ENCODE measurements around the gene MAD1L1. TPM values are rescaled to one million over a fixed set of nuclear protein-coding genes. Genes with fewer than 3 reads are reported as not detected.
"Not testable (repeated sequence)": the region's sequence is repeated elsewhere in the genome, so short reads cannot be mapped to it uniquely, and the experiment has no call there.

The MAD1L1 gene
- total and polyA plus RNA-seq, 4 donors = 29.3 to 44.1 (median 35.8) TPM

- DNase-seq (ENCODE audit: low read depth in 4 of 6, low spot score in 6 of 6) = no peak
- 96% methylated on average over 18 of the region's 20 CpGs for WGBS (ENCODE audit: insufficient coverage)
- H3K27me3 ChIP-seq (ENCODE audit: control insufficient read depth, insufficient read depth, low read length) = no peaks in the 10 kb centered on the region
- peaks cover 9% of the 10 kb centered on the region for H3K4me1 ChIP-seq (ENCODE audit: control insufficient read depth, insufficient read depth, low read length)
- no peak overlapping the region for H3K4me3 ChIP-seq (ENCODE audit: low read depth, low read length)
- H3K27ac ChIP-seq (ENCODE audit: low read depth, low read length) = no peak overlapping the region
- H3K36me3 ChIP-seq (ENCODE audit: control insufficient read depth, insufficient read depth, low read length) = peaks cover 68% of the 10 kb centered on the region
- H3K9me3 ChIP-seq (ENCODE audit: control insufficient read depth, insufficient read depth, low read length) = no peaks in the 10 kb centered on the region
Measured at GRCh38 chr7:2273866-2274265, 41.1 kb upstream of the MAD1L1 start.

GRCh38 chr7:2272031-2272430 is 39.3 kb upstream of the MAD1L1 start:
- Histone ChIP-seq H3K36me3 (ENCODE audit: control insufficient read depth, insufficient read depth, low read length) (peaks cover 56% of the 10 kb centered on the region), H3K4me1 (ENCODE audit: control insufficient read depth, insufficient read depth, low read length) (peaks cover 9% of the 10 kb centered on the region), H3K4me3 (ENCODE audit: low read depth, low read length) (no peak overlapping the region), H3K9me3 (ENCODE audit: control insufficient read depth, insufficient read depth, low read length) (no peaks in the 10 kb centered on the region), H3K27me3 (ENCODE audit: control insufficient read depth, insufficient read depth, low read length) (no peaks in the 10 kb centered on the region), H3K27ac (ENCODE audit: low read depth, low read length) (no peak overlapping the region)
- 78% methylated on average over 8 of the region's 9 CpGs for WGBS (ENCODE audit: insufficient coverage)
- no peak for DNase-seq (ENCODE audit: low read depth in 4 of 6, low spot score in 6 of 6)

- DNase-seq (ENCODE audit: low read depth in 4 of 6, low spot score in 6 of 6) = no peak
- Histone ChIP-seq H3K36me3 (ENCODE audit: control insufficient read depth, insufficient read depth, low read length) (peaks cover 56% of the 10 kb centered on the region), H3K27me3 (ENCODE audit: control insufficient read depth, insufficient read depth, low read length) (no peaks in the 10 kb centered on the region), H3K27ac (ENCODE audit: low read depth, low read length) (no peak overlapping the region), H3K4me3 (ENCODE audit: low read depth, low read length) (no peak overlapping the region), H3K9me3 (ENCODE audit: control insufficient read depth, insufficient read depth, low read length) (no peaks in the 10 kb centered on the region), H3K4me1 (ENCODE audit: control insufficient read depth, insufficient read depth, low read length) (peaks cover 9% of the 10 kb centered on the region)
- 86% methylated on average over 27 of the region's 27 CpGs for WGBS (ENCODE audit: insufficient coverage)
Measured at GRCh38 chr7:2271273-2272026, 38.7 kb upstream of the MAD1L1 start.

GRCh38 chr7:2270495-2270894 is 37.8 kb upstream of the MAD1L1 start:
- Histone ChIP-seq H3K9me3 (ENCODE audit: control insufficient read depth, insufficient read depth, low read length) (no peaks in the 10 kb centered on the region), H3K27ac (ENCODE audit: low read depth, low read length) (no peak overlapping the region), H3K36me3 (ENCODE audit: control insufficient read depth, insufficient read depth, low read length) (peaks cover 48% of the 10 kb centered on the region), H3K4me1 (ENCODE audit: control insufficient read depth, insufficient read depth, low read length) (peaks cover 9% of the 10 kb centered on the region), H3K4me3 (ENCODE audit: low read depth, low read length) (no peak overlapping the region), H3K27me3 (ENCODE audit: control insufficient read depth, insufficient read depth, low read length) (no peaks in the 10 kb centered on the region)
- WGBS (ENCODE audit: insufficient coverage) = 86% methylated on average over 7 of the region's 8 CpGs
- DNase-seq (ENCODE audit: low read depth in 4 of 6, low spot score in 6 of 6) = no peak

- Histone ChIP-seq H3K27ac (ENCODE audit: low read depth, low read length) (peak overlapping the region; percentile 40), H3K27me3 (ENCODE audit: control insufficient read depth, insufficient read depth, low read length) (no peaks in the 10 kb centered on the region), H3K4me1 (ENCODE audit: control insufficient read depth, insufficient read depth, low read length) (peaks cover 9% of the 10 kb centered on the region), H3K36me3 (ENCODE audit: control insufficient read depth, insufficient read depth, low read length) (peaks cover 51% of the 10 kb centered on the region), H3K9me3 (ENCODE audit: control insufficient read depth, insufficient read depth, low read length) (no peaks in the 10 kb centered on the region), H3K4me3 (ENCODE audit: low read depth, low read length) (no peak overlapping the region)
- WGBS (ENCODE audit: insufficient coverage) = 84% methylated on average over 9 of the region's 10 CpGs
- no peak for DNase-seq (ENCODE audit: low read depth in 4 of 6, low spot score in 6 of 6)
Measured at GRCh38 chr7:2269991-2270460, 37.3 kb upstream of the MAD1L1 start.

- H3K4me3 ChIP-seq (ENCODE audit: low read depth, low read length); H3K9me3 ChIP-seq (ENCODE audit: control insufficient read depth, insufficient read depth, low read length); H3K27me3 ChIP-seq (ENCODE audit: control insufficient read depth, insufficient read depth, low read length); DNase-seq (ENCODE audit: low read depth in 4 of 6, low spot score in 6 of 6); H3K4me1 ChIP-seq (ENCODE audit: control insufficient read depth, insufficient read depth, low read length): not testable (repeated sequence)
- Histone ChIP-seq H3K27ac (ENCODE audit: low read depth, low read length) (peak overlapping the region; percentile 40), H3K36me3 (ENCODE audit: control insufficient read depth, insufficient read depth, low read length) (peaks cover 50% of the 10 kb centered on the region)
- WGBS (ENCODE audit: insufficient coverage) = 63% methylated on average over 7 of the region's 18 CpGs
Measured at GRCh38 chr7:2269089-2269990, 36.6 kb upstream of the MAD1L1 start.

- DNase-seq (ENCODE audit: low read depth in 4 of 6, low spot score in 6 of 6) = no peak
Measured at GRCh38 chr7:2266911-2267310, 34.2 kb upstream of the MAD1L1 start.

GRCh38 chr7:2264158-2264557 is 31.4 kb upstream of the MAD1L1 start:
- H3K9me3 ChIP-seq (ENCODE audit: control insufficient read depth, insufficient read depth, low read length) = no peaks in the 10 kb centered on the region
- no peak overlapping the region for H3K27ac ChIP-seq (ENCODE audit: low read depth, low read length)
- no peak overlapping the region for H3K4me3 ChIP-seq (ENCODE audit: low read depth, low read length)
- H3K27me3 ChIP-seq (ENCODE audit: control insufficient read depth, insufficient read depth, low read length) = no peaks in the 10 kb centered on the region
- H3K36me3 ChIP-seq (ENCODE audit: control insufficient read depth, insufficient read depth, low read length) = peaks cover 45% of the 10 kb centered on the region
- no peaks in the 10 kb centered on the region for H3K4me1 ChIP-seq (ENCODE audit: control insufficient read depth, insufficient read depth, low read length)
- DNase-seq (ENCODE audit: low read depth in 4 of 6, low spot score in 6 of 6) = no peak
- 96% methylated on average over 23 of the region's 23 CpGs for WGBS (ENCODE audit: insufficient coverage)

More at GRCh38 chr7:2266911-2267310, 34.2 kb upstream of the MAD1L1 start:
- 95% methylated on average over 7 of the region's 10 CpGs for WGBS (ENCODE audit: insufficient coverage)
- Histone ChIP-seq H3K36me3 (ENCODE audit: control insufficient read depth, insufficient read depth, low read length) (peaks cover 58% of the 10 kb centered on the region), H3K9me3 (ENCODE audit: control insufficient read depth, insufficient read depth, low read length) (no peaks in the 10 kb centered on the region), H3K27me3 (ENCODE audit: control insufficient read depth, insufficient read depth, low read length) (no peaks in the 10 kb centered on the region), H3K27ac (ENCODE audit: low read depth, low read length) (no peak overlapping the region), H3K4me3 (ENCODE audit: low read depth, low read length) (no peak overlapping the region), H3K4me1 (ENCODE audit: control insufficient read depth, insufficient read depth, low read length) (peaks cover 9% of the 10 kb centered on the region)

GRCh38 chr7:2263176-2263575 is 30.4 kb upstream of the MAD1L1 start:
- H3K27me3 ChIP-seq (ENCODE audit: control insufficient read depth, insufficient read depth, low read length) = no peaks in the 10 kb centered on the region
- peaks cover 55% of the 10 kb centered on the region for H3K36me3 ChIP-seq (ENCODE audit: control insufficient read depth, insufficient read depth, low read length)
- no peak for DNase-seq (ENCODE audit: low read depth in 4 of 6, low spot score in 6 of 6)
- H3K27ac ChIP-seq (ENCODE audit: low read depth, low read length) = no peak overlapping the region
- H3K4me3 ChIP-seq (ENCODE audit: low read depth, low read length) = no peak overlapping the region
- H3K9me3 ChIP-seq (ENCODE audit: control insufficient read depth, insufficient read depth, low read length) = no peaks in the 10 kb centered on the region
- WGBS (ENCODE audit: insufficient coverage) = 92% methylated on average over 18 of the region's 18 CpGs
- H3K4me1 ChIP-seq (ENCODE audit: control insufficient read depth, insufficient read depth, low read length) = no peaks in the 10 kb centered on the region

All from spinal cord (tissue), 10 donors.